ENCODE measurements around the gene SLC9A9.

- TF ChIP-seq CTCF (conservative IDR thresholded peaks at IDR 0.05; ENCODE audit: low read depth, low read length) (no peak), EZH2 (IDR thresholded peaks at IDR 0.05; ENCODE audit: borderline replicate concordance, low read depth, low read length, poor library complexity, severe bottlenecking) (no peak)
Measured at GRCh38 chr3:143648218-143648617, 200.1 kb downstream of the SLC9A9 start.
